Skin of body (tissue), 2 donors: Measurements from ENCODE around the gene SPHKAP. TPM values are rescaled to one million over a fixed set of nuclear protein-coding genes. Genes with fewer than 3 reads are reported as not detected.

Experiments
- small RNA-seq: library from RNA; depleted of rRNA; stranded (forward); fragments of <200 nt; gene quantifications from one replicate; pipeline ENCODE3, GENCODE V24; 2014; ENCODE audit warnings: low replicate concordance
- total RNA-seq: library from RNA; depleted of rRNA; stranded (reverse); fragments of >200 nt; gene quantifications from one replicate; pipeline ENCODE4 v1.2.3, GENCODE V29; 2014

Gene SPHKAP
- total RNA-seq, 1 donor from 2014 or later: 2.3 TPM

Small RNAs within 50 kb of the gene (small RNA-seq; reads per million reads assigned to genes)
- gene RNU6-624P: not detected
